Activated T-helper 9 cell treated with anti-CD3 and anti-CD28 coated beads, Interleukin-2, amount 50 U/mL, for 16 hours (primary cell): ENCODE measurements around the gene NUP85.
"Not testable (repeated sequence)": the region's sequence is repeated elsewhere in the genome, so short reads cannot be mapped to it uniquely, and the experiment has no call there.

Experiments
- DNase-seq: peaks from one replicate; pipeline ENCODE4 v3.0.0-alpha.2; 2020; ENCODE audit warnings: low read depth

NUP85 gene

GRCh38 chr17:75241143-75241430, 35.6 kb downstream of the NUP85 start:
- DNase-seq = no peak

- DNase-seq = no peak
Measured at GRCh38 chr17:75241502-75241901, 36.0 kb downstream of the NUP85 start.

GRCh38 chr17:75241996-75242460, 36.5 kb downstream of the NUP85 start:
- no peak for DNase-seq

- DNase-seq = no peak
Measured at GRCh38 chr17:75242461-75243042, 37.1 kb downstream of the NUP85 start.

- no peak for DNase-seq
Measured at GRCh38 chr17:75244133-75244866, 38.8 kb downstream of the NUP85 start.

- no peak for DNase-seq
Measured at GRCh38 chr17:75245011-75245410, 39.5 kb downstream of the NUP85 start.

- DNase-seq = no peak
Measured at GRCh38 chr17:75246404-75246803, 40.9 kb downstream of the NUP85 start.

GRCh38 chr17:75249564-75249963, 44.1 kb downstream of the NUP85 start:
- no peak for DNase-seq

GRCh38 chr17:75250009-75250471, 44.6 kb downstream of the NUP85 start:
- DNase-seq = peak; percentile 74

- no peak for DNase-seq
Measured at GRCh38 chr17:75252039-75252816, 46.7 kb downstream of the NUP85 start.

- not testable (repeated sequence) for DNase-seq
Measured at GRCh38 chr17:75255954-75256698, 50.6 kb downstream of the NUP85 start.

- not testable (repeated sequence) for DNase-seq
Measured at GRCh38 chr17:75257228-75257627, 51.7 kb downstream of the NUP85 start.

GRCh38 chr17:75260641-75261335, 55.3 kb downstream of the NUP85 start:
- DNase-seq = peak; percentile 37

- peak; percentile 94 for DNase-seq
Measured at GRCh38 chr17:75261336-75262111, 56.0 kb downstream of the NUP85 start, which contains the start of the genes GGA3 and MRPS7. GGA3 (minus strand) TSS chr17:75261606; CDS start chr17:75261587, 19 bp downstream. MRPS7 (plus strand) TSS chr17:75261879; CDS start chr17:75261901, 22 bp downstream.

GRCh38 chr17:75262112-75262606, 56.7 kb downstream of the NUP85 start:
- DNase-seq = no peak

GRCh38 chr17:75263055-75263454, 57.6 kb downstream of the NUP85 start:
- DNase-seq = no peak

GRCh38 chr17:75265614-75266315, 60.3 kb downstream of the NUP85 start:
- no peak for DNase-seq

GRCh38 chr17:75266316-75267152, 61.1 kb downstream of the NUP85 start:
- DNase-seq = no peak

- no peak for DNase-seq
Measured at GRCh38 chr17:75267153-75267410, 61.6 kb downstream of the NUP85 start.
